K562 (cell line): ENCODE measurements around the gene MFSD12. TPM values are rescaled to one million over a fixed set of nuclear protein-coding genes. Genes with fewer than 3 reads are reported as not detected.

Experiments
- ATAC-seq: fragments of 200-7000 bp; cut with Tn5 transposase; 3 replicates; pipeline ENCODE4 v1.9.1; 2020; ENCODE audit warnings: moderate library complexity
- BruUV-seq: library from RNA; stranded (reverse); fragments of 400-500 nt; replicated peaks from 2 replicates; lab custom pipeline; 2021; lab: Mats Ljungman, UMichigan
- CTCF ChIA-PET: fragments of 300-600 bp; formaldehyde crosslinking; extraction: SDS; loops from one replicate; lab custom pipeline; 2021; ENCODE audit warnings: low intra/inter-chr PET ratio; lab: Yijun Ruan, JAX
- POLR2A ChIA-PET: fragments of 300-600, 350-650 bp; sonication (Branson Sonifier 250); formaldehyde crosslinking; extraction: SDS; loops from one replicate; lab custom pipeline; 2021; ENCODE audit warnings: antibody characterized with exemption, inconsistent platforms; lab: Yijun Ruan, JAX
- DNase-seq, 4 experiments: peaks; one replicate each; pipeline versions ENCODE4 v3.0.0 to v3.0.0-alpha.2; 2011 to 2018; ENCODE audit warnings: low spot score in 3 of 4, mixed read lengths in 3 of 4; ENCODE audit errors: extremely low read depth in 1 of 4
- FAIRE-seq: peaks from 2 replicates; lab custom pipeline; 2011; peaks lifted over from hg19 to GRCh38; lab: Jason Lieb, UNC
- H2AFZ ChIP-seq: 2 replicates; pipeline ENCODE4 v1.6.0; 2011; ENCODE audit warnings: low read depth, low read length, control low read depth, inconsistent platforms
- H3K27ac ChIP-seq: fragments of 200-600 bp; 3 replicates; pipeline ENCODE4 v1.8.0; 2011; ENCODE audit warnings: low read depth, mild to moderate bottlenecking, control low read depth, inconsistent platforms, low read length, moderate library complexity, mixed read lengths; ENCODE audit errors: extremely low read depth
- H3K27me3 ChIP-seq, 2 experiments: fragments of 300-600 bp in 1 of 2; 2 replicates in 1 of 2; 3 replicates in 1 of 2; pipeline versions ENCODE4 v1.6.0 to v1.8.0; 2011; ENCODE audit warnings: inconsistent platforms in 2 of 2, low read length in 2 of 2, mild to moderate bottlenecking in 1 of 2, mixed read lengths in 1 of 2, moderate library complexity in 1 of 2; ENCODE audit not compliant: control insufficient read depth in 2 of 2, insufficient read depth in 2 of 2
- H3K36me3 ChIP-seq: fragments of 300-600 bp; 3 replicates; pipeline ENCODE4 v1.8.0; 2011; ENCODE audit warnings: mild to moderate bottlenecking, low read length, inconsistent platforms; ENCODE audit not compliant: control insufficient read depth, insufficient read depth
- H3K4me1 ChIP-seq, 2 experiments: fragments of 200-600 bp in 1 of 2; replicated peaks in 1 of 2; 2 replicates in 1 of 2; 3 replicates in 1 of 2; pipeline versions ENCODE4 v1.5.1 to v1.8.0; 2011; ENCODE audit warnings: inconsistent platforms in 2 of 2, low read length in 2 of 2, mild to moderate bottlenecking in 1 of 2, mixed read lengths in 1 of 2, moderate library complexity in 1 of 2; ENCODE audit not compliant: control insufficient read depth in 2 of 2, insufficient read depth in 2 of 2
- H3K4me2 ChIP-seq: 2 replicates; pipeline ENCODE4 v1.6.1; 2011; ENCODE audit warnings: low read length, control low read depth, inconsistent platforms, mixed read lengths; ENCODE audit not compliant: insufficient read depth
- H3K4me3 ChIP-seq: fragments of 200-600 bp; sonication (generic), shearing (Covaris generic); 2 replicates; pipeline ENCODE4 v1.5.1; 2016; ENCODE audit warnings: control low read depth, inconsistent platforms
- H3K79me2 ChIP-seq: fragments of 200-600 bp; 3 replicates; pipeline ENCODE4 v1.8.0; 2011; ENCODE audit warnings: low read length, inconsistent platforms; ENCODE audit not compliant: control insufficient read depth, insufficient read depth
- H3K9ac ChIP-seq, 2 experiments: 2 replicates each; pipeline versions ENCODE4 v1.6.0 to v1.6.1; 2011; ENCODE audit warnings: low read depth in 2 of 2, low read length in 2 of 2, control low read depth in 1 of 2, inconsistent platforms in 1 of 2, mild to moderate bottlenecking in 1 of 2, mixed read lengths in 1 of 2; ENCODE audit not compliant: insufficient read depth in 1 of 2
- H3K9me1 ChIP-seq: one replicate; pipeline ENCODE4 v1.6.0; 2011; ENCODE audit warnings: inconsistent platforms, mild to moderate bottlenecking, low read length, moderate library complexity; ENCODE audit not compliant: control insufficient read depth, insufficient read depth
- H3K9me3 ChIP-seq: replicated peaks from 2 replicates; pipeline ENCODE4 v1.5.1; 2011; ENCODE audit warnings: low read depth, low read length, inconsistent platforms; ENCODE audit not compliant: control insufficient read depth, insufficient read depth
- H4K20me1 ChIP-seq: replicated peaks from 2 replicates; pipeline ENCODE4 v1.6.1; 2011; ENCODE audit warnings: low read length, inconsistent platforms, mixed read lengths; ENCODE audit not compliant: control insufficient read depth, insufficient read depth
- CLOCK ChIP-seq: fragments of 250-450 bp; sonication (Bioruptor Pico); IDR thresholded peaks from 2 replicates; pipeline ENCODE4 v1.4.0; 2020; ENCODE audit warnings: mild to moderate bottlenecking, moderate library complexity, borderline replicate concordance
- FOXA1 ChIP-seq: fragments of 450-650 bp; IDR thresholded peaks from 2 replicates; pipeline ENCODE4 v1.6.1; 2016; ENCODE audit warnings: mild to moderate bottlenecking, borderline replicate concordance
- GTF2B ChIP-seq: IDR thresholded peaks from 2 replicates; pipeline ENCODE4 v1.6.1; 2011; ENCODE audit not compliant: insufficient read length; ENCODE audit errors: extremely low read depth
- GTF3C2 ChIP-seq: IDR thresholded peaks from 3 replicates; pipeline ENCODE4 v1.6.1; 2011; ENCODE audit warnings: borderline replicate concordance, mild to moderate bottlenecking, moderate library complexity; ENCODE audit not compliant: insufficient read length; ENCODE audit errors: extremely low read depth
- HDAC3 ChIP-seq: fragments of 450-650 bp; IDR thresholded peaks from 2 replicates; pipeline ENCODE4 v1.6.1; 2018; ENCODE audit warnings: borderline replicate concordance, mild to moderate bottlenecking, moderate library complexity; ENCODE audit not compliant: partially characterized antibody
- LEF1 ChIP-seq: fragments of 450-650 bp; IDR thresholded peaks from 2 replicates; pipeline ENCODE4 v1.6.1; 2016; ENCODE audit warnings: mild to moderate bottlenecking
- NFIC ChIP-seq: fragments of 450-650 bp; IDR thresholded peaks from 2 replicates; pipeline ENCODE4 v1.6.1; 2017; ENCODE audit warnings: mild to moderate bottlenecking, inconsistent platforms
- PHB ChIP-seq: fragments of 250-450 bp; sonication (Bioruptor Pico); IDR thresholded peaks from 2 replicates; pipeline ENCODE4 v1.5.0; 2021
- POLR2AphosphoS2 ChIP-seq: IDR thresholded peaks from 2 replicates; pipeline ENCODE4 v1.6.1; 2012; ENCODE audit warnings: low read length, improper control_type of control experiment
- POLR2G ChIP-seq: fragments of 200-400 bp; formaldehyde crosslinking; IDR thresholded peaks from 2 replicates; pipeline ENCODE4 v1.6.1; 2017; ENCODE audit warnings: low read depth, mild to moderate bottlenecking, antibody characterized with exemption, low read length, moderate library complexity
- SUPT5H ChIP-seq: fragments of 450-650 bp; IDR thresholded peaks from 2 replicates; pipeline ENCODE4 v1.6.1; 2016
- ZNF324 ChIP-seq: fragments of 250-450 bp; sonication (Bioruptor Pico); IDR thresholded peaks from 2 replicates; pipeline ENCODE4 v1.4.0; 2020; ENCODE audit warnings: mild to moderate bottlenecking
- ZNF551 ChIP-seq: fragments of 250-450 bp; sonication (Bioruptor Pico); IDR thresholded peaks from 2 replicates; pipeline ENCODE4 v1.5.0; 2021; ENCODE audit warnings: mild to moderate bottlenecking, moderate library complexity
- WGBS: fragments of 100-300 bp; shearing (Covaris generic); methylation state at CpG from one replicate; pipeline ENCODE4 v1.1.6; 2016; ENCODE audit warnings: low coverage, mixed read lengths; ENCODE audit not compliant: insufficient coverage; ENCODE audit errors: missing lambda C conversion rate; 5-methylcytosine and 5-hydroxymethylcytosine counted together
- in situ Hi-C: fragments of 300-500 bp; cut with MboI; formaldehyde crosslinking; loops from 4 replicates; pipeline ENCODE4 v1.15.0; 2018; ENCODE audit warnings: inconsistent platforms, mixed read lengths
- intact Hi-C: fragments of 100-400 bp; cut with micrococcal nuclease; formaldehyde crosslinking; loops from 2 replicates; pipeline ENCODE4 v1.14.2; 2022
- polyA plus RNA-seq, 8 experiments: library from polyadenylated mRNA; depleted of rRNA in 4 of 8; stranded (reverse) in 5 of 8; unstranded in 3 of 8; fragments of >200 nt; fragmentation: Nextera tagmentation in 2 of 8; fragmentation: Illumina TruSeq in 1 of 8; extraction: Ambion mirVana in 2 of 8; extraction: Trizol in 1 of 8; gene quantifications; 2 replicates each; pipeline versions ENCODE4 v1.2.1 to v1.2.3, GENCODE V29; 2011 to 2014; ENCODE audit warnings: inconsistent platforms in 1 of 8, missing spikeins in 1 of 8
- total RNA-seq, 7 experiments: library from RNA; depleted of rRNA in 6 of 7; stranded (reverse); fragments of >200 nt in 6 of 7; fragmentation: Illumina TruSeq in 2 of 7; extraction: Trizol in 2 of 7; gene quantifications; 2 replicates each; pipeline versions ENCODE4 v1.2.1 to v1.2.3, GENCODE V29; 2011 to 2021; ENCODE audit warnings: low replicate concordance in 1 of 7

MFSD12 gene
- total and polyA plus RNA-seq, 9 of the 15 experiments (the other 6 are each of a cell fraction or from before 2014, with no cell fraction given), result 0.69 to 112 (median 31.8) TPM

GRCh38 chr19:3593156-3593555 is 35.8 kb upstream of the MFSD12 start:
- H3K36me3 ChIP-seq, result peaks cover 6% of the 10 kb centered on the region; the same call in 1 of the 3 replicates
- H3K4me1 ChIP-seq, result peaks cover 0 to 14% of the 10 kb centered on the region in 2 experiments; a peak in 1 of 5 replicates
- CTCF ChIA-PET, result no interaction called here
- in situ Hi-C loops (no loop called here), intact Hi-C loops (no loop called here)
- TF ChIP-seq FOXA1 (no peak), NFIC (peak; percentile 74), ZNF551 (CRISPR knock-in tag) (no peak), POLR2AphosphoS2 (peak; percentile 46; the same call in 1 of the 2 replicates), POLR2G (peak; percentile 69), CLOCK (CRISPR knock-in tag) (no peak), GTF3C2 (no peak), LEF1 (no peak), SUPT5H (0 out of 2 replicates have a peak, but pooled peaks have one; percentile 27), HDAC3 (no peak), PHB (CRISPR knock-in tag) (no peak), ZNF324 (CRISPR knock-in tag) (no peak), GTF2B (no peak)
- H4K20me1 ChIP-seq, result no peaks in the 10 kb centered on the region
- H3K79me2 ChIP-seq, result no peaks in the 10 kb centered on the region
- H3K9me3 ChIP-seq, result peaks cover 14% of the 10 kb centered on the region
- H2AFZ ChIP-seq, result no peak overlapping the region
- no peak overlapping the region for H3K4me2 ChIP-seq
- no peak overlapping the region for H3K9ac ChIP-seq
- no peak overlapping the region for H3K27ac ChIP-seq
- FAIRE-seq, result no peak
- DNase-seq, result no peak
- no peaks in the 10 kb centered on the region for H3K27me3 ChIP-seq
- no TSS peak for BruUV-seq
- H3K9me1 ChIP-seq, result no peaks in the 10 kb centered on the region
- no peak for ATAC-seq
- POLR2A ChIA-PET, result interaction anchor here (0.8 to 3.1 kb wide), 3 partner anchors 8 to 15 kb away, joined by 3 to 29 read pairs (median 6); partner anchors contain the start of genes GIPC3 and TBXA2R
- H3K4me3 ChIP-seq, result no peak overlapping the region
- WGBS, result 77% methylated on average over 6 of the region's 11 CpGs
